22Rv1 (cell line): ENCODE data around the gene C1RL.

ENCODE experiments used
- H3K27ac ChIP-seq: fragments of 450-650 bp; 2 replicates; pipeline ENCODE4 v1.5.1; 2017
- ZFX ChIP-seq: fragments of 450-650 bp; IDR thresholded peaks from 2 replicates; pipeline ENCODE4 v1.6.1; 2017; ENCODE audit warnings: antibody characterized with exemption, borderline replicate concordance
- TF ChIP-seq, protein P1 (sequence below): fragments of 450-650 bp; IDR thresholded peaks from 2 replicates; pipeline ENCODE4 v1.5.1; 2017; ENCODE audit warnings: mild to moderate bottlenecking

The C1RL gene

DNA sequence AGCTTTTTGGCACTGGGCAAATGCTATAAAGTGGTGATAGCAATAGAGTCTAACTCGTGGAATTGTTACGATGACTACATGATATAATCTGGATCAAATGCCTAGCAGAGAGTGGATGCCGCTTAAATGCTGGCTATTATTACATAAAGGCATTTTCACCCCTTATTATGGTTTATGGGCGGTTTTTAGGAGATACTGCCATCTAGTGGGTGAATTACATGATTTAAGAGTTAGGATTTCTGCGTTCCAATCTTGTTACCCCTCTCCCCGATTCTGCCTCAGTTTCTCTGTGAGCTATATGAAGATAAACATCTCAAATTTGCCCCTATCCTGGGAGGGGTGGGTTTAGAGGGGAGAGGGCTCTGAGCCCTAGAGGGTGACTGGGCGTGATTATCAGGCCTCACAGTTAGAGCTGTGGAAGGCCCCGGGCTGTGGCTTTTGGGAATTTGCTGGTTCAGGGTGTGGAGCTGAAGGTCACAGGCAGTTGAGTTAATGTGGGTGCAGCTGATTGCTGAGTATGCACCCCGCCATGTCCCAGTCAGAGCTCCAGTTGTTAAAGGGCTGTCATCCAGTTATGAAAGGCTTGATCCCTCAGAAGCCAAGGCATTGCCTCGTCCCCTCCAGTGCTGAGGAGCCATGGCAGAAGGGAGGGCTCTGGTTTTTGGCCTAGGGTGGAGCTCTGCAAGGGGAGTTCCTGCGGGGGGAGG is 35.6 kb upstream of the C1RL start:
- H3K27ac ChIP-seq = no peak overlapping the region
- TF ChIP-seq, protein P1, sequence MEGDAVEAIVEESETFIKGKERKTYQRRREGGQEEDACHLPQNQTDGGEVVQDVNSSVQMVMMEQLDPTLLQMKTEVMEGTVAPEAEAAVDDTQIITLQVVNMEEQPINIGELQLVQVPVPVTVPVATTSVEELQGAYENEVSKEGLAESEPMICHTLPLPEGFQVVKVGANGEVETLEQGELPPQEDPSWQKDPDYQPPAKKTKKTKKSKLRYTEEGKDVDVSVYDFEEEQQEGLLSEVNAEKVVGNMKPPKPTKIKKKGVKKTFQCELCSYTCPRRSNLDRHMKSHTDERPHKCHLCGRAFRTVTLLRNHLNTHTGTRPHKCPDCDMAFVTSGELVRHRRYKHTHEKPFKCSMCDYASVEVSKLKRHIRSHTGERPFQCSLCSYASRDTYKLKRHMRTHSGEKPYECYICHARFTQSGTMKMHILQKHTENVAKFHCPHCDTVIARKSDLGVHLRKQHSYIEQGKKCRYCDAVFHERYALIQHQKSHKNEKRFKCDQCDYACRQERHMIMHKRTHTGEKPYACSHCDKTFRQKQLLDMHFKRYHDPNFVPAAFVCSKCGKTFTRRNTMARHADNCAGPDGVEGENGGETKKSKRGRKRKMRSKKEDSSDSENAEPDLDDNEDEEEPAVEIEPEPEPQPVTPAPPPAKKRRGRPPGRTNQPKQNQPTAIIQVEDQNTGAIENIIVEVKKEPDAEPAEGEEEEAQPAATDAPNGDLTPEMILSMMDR = peak; percentile 93
- no peak for TF ChIP-seq ZFX

DNA sequence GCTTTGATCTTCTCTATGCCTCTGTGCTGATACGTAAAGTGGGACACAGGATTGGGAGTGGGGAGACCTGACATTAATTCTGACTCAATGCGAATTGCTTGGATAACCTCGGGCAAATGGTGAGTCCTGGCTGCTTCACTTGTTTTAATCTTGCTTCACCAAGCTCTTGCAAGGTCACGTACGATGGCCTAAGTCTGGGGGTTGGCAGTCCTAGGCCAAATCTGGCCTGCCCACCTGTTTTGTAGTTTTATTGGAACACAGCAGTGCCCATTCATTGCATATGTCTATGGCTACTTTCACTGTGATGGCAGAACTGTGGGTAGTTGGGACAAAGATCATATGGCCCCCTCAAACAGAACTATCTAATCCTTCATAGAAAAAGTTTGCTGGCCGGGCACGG is 34.5 kb upstream of the C1RL start:
- no peak overlapping the region for H3K27ac ChIP-seq
- TF ChIP-seq, protein P1 = no peak
- TF ChIP-seq ZFX = no peak

DNA sequence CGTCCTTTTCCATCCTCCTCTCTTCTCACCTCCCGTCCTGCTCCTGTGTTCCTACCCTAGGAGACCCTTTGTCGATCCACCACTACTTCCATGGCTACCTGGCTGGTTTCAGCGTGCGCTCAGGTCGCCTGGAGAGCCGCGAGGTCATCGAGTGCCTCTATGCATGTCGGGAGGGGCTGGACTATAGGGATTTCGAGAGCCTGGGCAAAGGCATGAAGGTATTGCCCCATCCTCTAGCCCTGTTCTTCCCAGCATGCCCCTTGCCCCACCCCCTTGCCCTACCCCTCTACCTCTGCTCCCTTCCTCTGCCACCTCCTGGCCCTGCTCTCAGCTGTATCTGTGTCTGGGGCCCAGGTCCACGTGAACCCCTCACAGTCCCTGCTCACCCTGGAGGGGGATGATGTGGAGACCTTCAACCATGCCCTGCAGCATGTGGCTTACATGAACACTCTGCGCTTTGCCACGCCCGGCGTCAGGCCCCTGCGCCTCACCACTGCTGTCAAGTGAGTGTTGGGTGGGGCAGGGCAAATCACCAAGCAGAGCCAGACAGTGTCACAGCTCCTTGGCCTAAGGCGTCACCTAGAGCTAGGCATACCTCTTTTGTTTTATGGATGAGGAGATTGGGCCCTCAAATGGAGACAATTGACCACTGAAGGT is 33.9 kb upstream of the C1RL start:
- TF ChIP-seq, protein P1 = no peak
- TF ChIP-seq ZFX = no peak
- no peak overlapping the region for H3K27ac ChIP-seq

DNA sequence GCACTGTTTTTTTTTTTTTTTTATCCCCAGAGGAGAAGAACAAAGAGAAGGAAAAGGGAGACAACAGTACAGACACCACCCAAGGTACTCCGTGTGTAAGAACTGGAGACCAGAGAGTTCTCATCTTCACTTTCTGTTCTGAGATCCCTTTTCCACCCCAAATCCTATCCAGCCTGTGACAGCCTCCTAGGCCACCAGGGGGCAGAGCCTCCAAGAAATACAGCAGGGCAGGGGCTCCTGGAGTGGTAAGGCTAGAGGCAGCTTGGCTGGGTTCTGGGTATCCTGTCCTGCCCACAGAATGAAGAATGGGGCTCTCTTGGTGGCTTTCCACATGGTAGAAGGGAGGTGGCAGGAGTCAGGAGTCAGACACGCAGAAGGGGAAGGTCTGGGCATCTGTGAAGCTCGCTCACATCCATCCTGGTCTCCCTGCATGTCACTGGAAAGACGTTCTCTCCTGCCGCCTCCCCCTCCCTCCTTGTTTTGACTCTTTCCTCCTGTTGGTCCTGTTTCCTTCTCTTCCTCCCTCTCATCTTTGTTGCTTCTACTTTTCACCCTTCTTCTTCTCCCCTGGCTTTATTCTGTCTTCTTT is 33.1 kb upstream of the C1RL start:
- TF ChIP-seq, protein P1 = peak; percentile 94
- TF ChIP-seq ZFX = no peak
- H3K27ac ChIP-seq = no peak overlapping the region

DNA sequence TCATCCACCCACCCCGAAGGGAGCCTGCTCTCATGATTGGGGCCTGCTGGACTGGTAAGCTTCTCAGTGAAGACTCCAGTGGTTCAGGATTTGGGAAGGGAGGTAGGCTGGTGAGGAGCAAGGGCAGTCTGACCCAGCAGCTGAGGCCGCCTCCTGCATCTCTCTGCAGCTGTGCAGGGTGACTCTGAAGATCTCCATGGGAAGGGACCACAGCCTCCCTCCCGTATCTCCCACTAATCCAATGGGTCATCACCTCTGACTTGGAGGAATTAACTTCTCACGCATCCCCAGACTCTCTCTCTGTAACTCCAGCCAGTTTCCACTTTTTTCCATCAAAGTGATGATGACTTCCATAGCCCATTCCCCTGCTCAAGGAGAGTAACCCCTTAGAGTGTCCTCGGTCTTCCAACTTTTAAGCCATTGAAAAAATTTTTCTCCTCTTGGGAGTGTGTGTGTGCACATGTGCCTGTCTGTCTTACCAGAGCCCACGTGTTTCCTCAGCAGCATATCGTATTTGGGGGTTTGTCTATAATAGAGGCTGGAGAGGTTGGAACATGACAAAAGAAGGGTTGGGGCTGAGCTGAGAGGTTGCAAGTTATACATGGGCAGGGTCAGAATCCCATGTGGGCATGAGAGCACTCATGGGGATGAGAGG is 32.5 kb upstream of the C1RL start:
- no peak overlapping the region for H3K27ac ChIP-seq
- TF ChIP-seq ZFX = no peak
- TF ChIP-seq, protein P1 = no peak

DNA sequence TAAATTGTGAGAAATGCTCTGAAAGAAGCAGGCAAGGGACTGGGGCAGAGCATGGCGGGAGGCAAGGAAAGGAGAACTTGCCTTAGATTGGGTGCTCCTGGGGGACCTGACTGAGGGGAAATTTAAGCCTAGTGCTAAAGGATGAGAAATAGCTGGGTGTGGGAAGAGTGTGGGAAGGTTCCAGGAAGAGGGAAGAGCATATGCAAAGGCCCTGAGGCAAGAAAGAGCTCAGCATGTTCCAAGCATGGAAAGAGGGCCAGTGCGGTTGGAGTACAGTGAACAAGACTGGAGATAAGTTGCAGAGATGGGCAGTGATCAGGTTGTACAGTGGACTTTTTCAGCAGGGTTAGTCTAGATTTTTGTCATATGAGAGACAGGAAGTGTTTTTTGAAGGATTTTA is 30.2 kb upstream of the C1RL start:
- TF ChIP-seq, protein P1 = no peak
- TF ChIP-seq ZFX = no peak
- H3K27ac ChIP-seq = no peak overlapping the region

DNA sequence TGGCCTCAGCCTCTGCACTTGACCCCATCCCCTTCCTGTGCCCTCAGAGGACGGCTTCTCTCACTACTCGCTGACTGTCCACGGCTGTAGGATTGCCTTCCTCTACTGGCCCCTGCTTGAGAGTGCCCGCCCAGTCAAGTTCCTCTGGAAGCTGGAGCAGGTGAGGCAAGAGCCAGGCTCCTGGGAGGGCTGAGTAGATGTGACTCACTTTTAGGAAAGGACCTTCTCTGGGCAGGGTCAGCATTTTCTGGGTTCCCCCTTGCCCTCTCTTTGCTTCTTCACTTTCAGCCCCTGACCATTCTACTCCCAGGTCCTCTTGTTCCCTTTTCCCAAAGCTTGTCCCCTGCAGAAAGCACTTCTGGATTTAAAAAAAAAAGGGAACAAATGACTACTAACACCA is 28.9 kb upstream of the C1RL start:
- no peak overlapping the region for H3K27ac ChIP-seq
- TF ChIP-seq, protein P1 = no peak
- no peak for TF ChIP-seq ZFX
